Effector memory CD4-positive, alpha-beta T cell (primary cell): ENCODE measurements around the gene KLHL33.

ENCODE experiments used
- DNase-seq, 3 donors: peaks; one replicate each; pipeline ENCODE4 v3.0.0-alpha.2; 2020
- H3K27ac ChIP-seq: 2 replicates; pipeline ENCODE4 v1.7.0; 2013; ENCODE audit warnings: mild to moderate bottlenecking, low read length, moderate library complexity; ENCODE audit not compliant: insufficient read depth, poor library complexity, severe bottlenecking
- H3K27me3 ChIP-seq: replicated peaks from 2 replicates; pipeline ENCODE4 v1.7.0; 2013; ENCODE audit warnings: mild to moderate bottlenecking, low read length; ENCODE audit not compliant: insufficient read depth, control insufficient read depth, poor library complexity, severe bottlenecking
- H3K36me3 ChIP-seq: 2 replicates; pipeline ENCODE4 v1.7.0; 2013; ENCODE audit warnings: mild to moderate bottlenecking, low read length, moderate library complexity; ENCODE audit not compliant: control insufficient read depth, insufficient read depth
- H3K4me1 ChIP-seq: 2 replicates; pipeline ENCODE4 v1.7.0; 2013; ENCODE audit warnings: low read length, mild to moderate bottlenecking; ENCODE audit not compliant: control insufficient read depth, insufficient read depth, poor library complexity, severe bottlenecking
- H3K4me3 ChIP-seq: 2 replicates; pipeline ENCODE4 v1.7.0; 2013; ENCODE audit warnings: low read length, low read depth, mild to moderate bottlenecking; ENCODE audit not compliant: insufficient read depth, poor library complexity, severe bottlenecking
- H3K9me3 ChIP-seq: 2 replicates; pipeline ENCODE4 v1.7.0; 2013; ENCODE audit warnings: mild to moderate bottlenecking, low read length, moderate library complexity; ENCODE audit not compliant: control insufficient read depth
- total RNA-seq, 3 donors: gene quantifications; one replicate each; lab custom pipeline; 2026; lab: John Stamatoyannopoulos, UW

The KLHL33 gene
- total RNA-seq = 0 to 0.77 (median 0.17) reads per million in 3 donors

DNA sequence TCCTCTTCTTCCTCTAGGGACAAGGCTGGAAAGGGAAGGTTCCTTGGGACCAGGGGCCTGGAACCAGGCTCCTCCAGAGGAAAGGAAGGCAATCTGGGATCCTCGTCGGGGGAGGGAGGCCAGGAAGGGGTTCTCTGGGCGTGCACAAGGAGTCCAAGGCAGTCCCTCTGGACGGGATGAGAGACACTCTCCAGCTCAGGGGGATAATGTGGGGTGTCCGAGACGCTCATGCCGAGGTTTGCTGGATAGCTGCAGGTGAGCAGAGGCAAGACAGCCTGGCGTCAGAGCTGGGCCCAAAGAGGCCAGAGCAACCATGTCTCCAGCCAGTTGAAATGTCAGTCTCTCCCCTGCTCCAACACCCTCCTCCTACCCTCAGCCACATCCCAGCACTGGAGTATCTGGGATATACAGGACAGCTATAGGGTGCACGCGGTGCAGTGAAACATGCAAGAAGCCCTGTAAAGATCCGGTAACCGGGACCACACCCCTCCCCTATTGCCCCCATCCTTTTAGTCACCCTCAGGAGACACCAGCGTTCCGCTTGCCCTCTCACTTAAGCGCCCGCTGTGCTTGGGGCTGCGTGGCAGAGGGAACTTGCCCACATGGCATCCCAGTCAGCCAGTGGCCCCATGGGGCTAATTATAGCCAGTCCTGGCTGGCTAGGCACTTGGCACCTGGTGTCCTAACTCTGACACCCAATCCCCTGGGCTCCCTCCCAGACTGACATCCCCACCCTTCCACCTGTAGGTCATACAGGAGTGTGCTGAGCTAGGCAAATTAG lies at the start of gene KLHL33:
Gene KLHL33, minus strand, starts transcription at position 585 of the 781 bp plus-strand sequence. Its CDS starts 355 bp downstream, at position 230.
- no peak within 1 kb of the TSS for H3K4me3 ChIP-seq
- H3K27ac ChIP-seq = no peak within 1 kb of the TSS
- no peak for DNase-seq
- no peaks in the 10 kb centered on the region for H3K4me1 ChIP-seq
- no peaks in the 10 kb centered on the region for H3K9me3 ChIP-seq
- no peaks in the 10 kb centered on the region for H3K27me3 ChIP-seq
- no peaks in the 10 kb centered on the region for H3K36me3 ChIP-seq

DNA sequence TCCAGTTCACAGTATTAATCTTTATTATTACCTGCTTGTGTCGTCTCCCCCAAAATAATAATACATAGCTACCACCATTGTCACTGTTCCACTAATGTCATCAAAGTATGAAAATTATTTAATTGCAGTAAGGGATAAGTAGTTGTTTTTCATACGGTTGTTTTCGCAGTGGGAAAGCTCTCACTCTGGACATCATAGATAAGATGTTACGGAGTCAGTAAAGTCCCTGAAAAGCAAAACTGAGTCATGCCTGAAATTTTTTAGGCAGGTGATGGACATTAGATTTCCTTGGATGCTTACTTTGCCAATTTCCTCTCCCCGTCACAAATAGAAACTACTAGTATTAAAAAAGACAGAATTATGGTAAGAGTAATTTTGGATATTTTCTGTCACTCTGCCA lies 46.4 kb upstream of the KLHL33 start:
- Histone ChIP-seq H3K36me3 (no peaks in the 10 kb centered on the region), H3K4me1 (peaks cover 26% of the 10 kb centered on the region), H3K27me3 (no peaks in the 10 kb centered on the region), H3K9me3 (no peaks in the 10 kb centered on the region), H3K4me3 (no peak overlapping the region), H3K27ac (no peak overlapping the region)
- DNase-seq = no peak

GRCh38 chr14:20478894-20479293 lies 42.9 kb upstream of the KLHL33 start:
- H3K9me3 ChIP-seq = no peaks in the 10 kb centered on the region
- peaks cover 51% of the 10 kb centered on the region for H3K4me1 ChIP-seq
- H3K27ac ChIP-seq = no peak overlapping the region

DNA sequence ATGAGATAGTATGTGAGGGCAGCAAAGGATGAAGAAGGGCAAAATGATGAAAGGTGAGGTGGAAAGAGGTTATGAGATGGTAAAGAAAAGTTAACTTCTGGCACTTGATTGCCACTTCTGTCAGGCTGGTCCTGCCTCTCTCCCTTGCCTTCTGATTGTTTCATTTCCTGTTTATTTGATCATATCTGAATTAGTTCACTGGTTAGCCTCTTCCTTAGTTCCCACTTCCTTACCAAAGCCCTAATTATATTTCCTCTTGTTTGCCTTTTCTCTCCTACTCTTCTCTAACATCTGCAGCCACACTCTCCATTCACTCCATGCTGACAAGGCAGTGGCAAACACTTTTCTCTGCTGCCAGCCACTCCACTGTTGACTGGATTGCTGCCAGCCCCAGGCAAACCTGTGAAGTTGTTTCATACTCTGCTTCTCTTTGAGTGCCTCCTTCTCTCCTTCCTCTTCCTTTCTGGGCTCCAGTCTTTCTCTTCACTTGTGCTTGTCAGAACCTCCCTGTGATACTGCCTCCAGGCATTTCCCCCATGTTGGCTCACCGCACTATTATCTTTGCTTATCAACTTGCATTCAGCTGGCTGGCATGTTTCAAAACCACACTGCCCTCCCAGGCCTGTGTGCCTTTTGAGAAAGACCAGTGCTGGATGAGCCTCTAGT lies 41.4 kb upstream of the KLHL33 start:
- peak; percentile 11 to 26 (median 21) for DNase-seq

More at GRCh38 chr14:20478894-20479293, 42.9 kb upstream of the KLHL33 start:
- peaks cover 26% of the 10 kb centered on the region for H3K36me3 ChIP-seq
- no peak overlapping the region for H3K4me3 ChIP-seq
- DNase-seq = no peak
- no peaks in the 10 kb centered on the region for H3K27me3 ChIP-seq

DNA sequence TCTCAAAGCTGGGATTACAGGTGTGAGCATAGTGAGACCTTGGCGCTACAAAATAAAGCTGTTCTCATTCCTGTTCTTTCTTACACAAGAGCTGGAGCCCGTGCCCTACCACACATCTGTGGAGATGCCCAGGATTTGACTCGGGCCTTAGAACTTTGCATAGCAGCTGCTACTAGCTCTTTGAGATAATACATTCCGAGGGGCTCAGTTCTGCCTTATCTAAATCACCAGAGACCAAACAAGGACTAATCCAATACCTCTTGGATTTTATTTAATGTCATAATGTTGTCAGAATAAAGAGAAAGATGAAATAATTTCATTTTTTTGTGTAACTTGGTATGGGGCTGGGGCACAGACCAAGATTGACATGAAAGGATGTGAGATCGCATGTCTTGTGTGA lies 40.8 kb upstream of the KLHL33 start:
- H3K4me1 ChIP-seq = peaks cover 61% of the 10 kb centered on the region
- no peaks in the 10 kb centered on the region for H3K9me3 ChIP-seq
- no peaks in the 10 kb centered on the region for H3K27me3 ChIP-seq
- H3K27ac ChIP-seq = peak overlapping the region; percentile 66
- H3K4me3 ChIP-seq = peak overlapping the region; percentile 30
- DNase-seq = no peak
- H3K36me3 ChIP-seq = peaks cover 47% of the 10 kb centered on the region

More for the DNA sequence above, 41.4 kb upstream of the KLHL33 start:
- peaks cover 59% of the 10 kb centered on the region for H3K4me1 ChIP-seq
- H3K4me3 ChIP-seq = peak overlapping the region; percentile 30
- no peaks in the 10 kb centered on the region for H3K9me3 ChIP-seq
- H3K27ac ChIP-seq = peak overlapping the region; percentile 66
- H3K36me3 ChIP-seq = peaks cover 41% of the 10 kb centered on the region
- no peaks in the 10 kb centered on the region for H3K27me3 ChIP-seq

DNA sequence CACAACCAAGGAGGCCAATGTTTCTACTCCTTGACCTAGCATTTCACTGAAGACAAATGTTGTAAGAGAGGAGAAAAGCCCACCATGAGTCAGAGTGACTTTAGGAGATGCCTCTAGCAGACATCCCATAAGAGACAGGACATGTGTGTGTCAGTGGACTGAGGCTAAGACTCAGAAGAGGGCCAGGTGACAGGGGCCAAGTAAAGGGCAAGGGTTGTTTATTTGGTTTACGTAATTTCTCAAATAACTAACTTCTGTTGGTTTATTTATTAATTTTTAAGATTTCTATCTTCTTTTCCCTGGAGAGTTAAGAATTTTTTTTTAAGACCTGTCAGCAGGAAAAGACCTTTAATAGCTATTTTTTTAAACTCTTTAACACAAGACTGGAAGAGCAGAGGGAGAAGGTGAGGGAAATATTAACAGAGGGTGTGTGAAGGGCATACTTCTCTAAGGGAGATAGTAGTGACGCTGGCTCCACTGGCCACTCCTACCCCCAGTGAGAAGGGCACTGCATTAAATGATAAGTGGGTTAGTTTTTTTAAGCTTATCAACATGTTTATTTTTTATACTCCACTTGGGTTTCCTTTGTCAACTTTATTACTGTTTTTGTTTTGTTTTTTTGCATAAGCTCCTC lies 36.7 kb upstream of the KLHL33 start:
- H3K4me1 ChIP-seq = peaks cover 59% of the 10 kb centered on the region
- peak overlapping the region; percentile 30 for H3K27ac ChIP-seq
- H3K36me3 ChIP-seq = peaks cover 47% of the 10 kb centered on the region

DNA sequence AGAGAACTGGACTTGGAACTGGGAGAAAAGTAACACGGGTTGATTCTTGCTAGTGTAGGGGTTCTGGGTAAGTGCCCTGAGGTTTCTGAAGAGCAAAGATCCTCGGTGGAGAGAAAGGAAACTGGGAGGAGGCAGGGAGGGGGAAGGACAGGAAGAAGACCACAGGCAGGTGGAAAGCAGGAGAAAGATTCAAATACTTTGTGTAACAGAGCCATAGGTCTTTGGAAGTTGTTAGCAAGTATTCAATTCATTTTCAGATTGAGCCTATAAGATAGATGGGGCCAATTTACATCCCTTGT lies 34.6 kb upstream of the KLHL33 start:
- peak overlapping the region; percentile 83 for H3K27ac ChIP-seq
- peaks cover 38% of the 10 kb centered on the region for H3K36me3 ChIP-seq
- peaks cover 38% of the 10 kb centered on the region for H3K4me1 ChIP-seq
- H3K27me3 ChIP-seq = no peaks in the 10 kb centered on the region
- H3K9me3 ChIP-seq = no peaks in the 10 kb centered on the region
- no peak for DNase-seq
- peak overlapping the region; percentile 92 for H3K4me3 ChIP-seq

More for the DNA sequence above, 36.7 kb upstream of the KLHL33 start:
- no peak for DNase-seq
- H3K27me3 ChIP-seq = no peaks in the 10 kb centered on the region
- no peaks in the 10 kb centered on the region for H3K9me3 ChIP-seq
- H3K4me3 ChIP-seq = no peak overlapping the region

DNA sequence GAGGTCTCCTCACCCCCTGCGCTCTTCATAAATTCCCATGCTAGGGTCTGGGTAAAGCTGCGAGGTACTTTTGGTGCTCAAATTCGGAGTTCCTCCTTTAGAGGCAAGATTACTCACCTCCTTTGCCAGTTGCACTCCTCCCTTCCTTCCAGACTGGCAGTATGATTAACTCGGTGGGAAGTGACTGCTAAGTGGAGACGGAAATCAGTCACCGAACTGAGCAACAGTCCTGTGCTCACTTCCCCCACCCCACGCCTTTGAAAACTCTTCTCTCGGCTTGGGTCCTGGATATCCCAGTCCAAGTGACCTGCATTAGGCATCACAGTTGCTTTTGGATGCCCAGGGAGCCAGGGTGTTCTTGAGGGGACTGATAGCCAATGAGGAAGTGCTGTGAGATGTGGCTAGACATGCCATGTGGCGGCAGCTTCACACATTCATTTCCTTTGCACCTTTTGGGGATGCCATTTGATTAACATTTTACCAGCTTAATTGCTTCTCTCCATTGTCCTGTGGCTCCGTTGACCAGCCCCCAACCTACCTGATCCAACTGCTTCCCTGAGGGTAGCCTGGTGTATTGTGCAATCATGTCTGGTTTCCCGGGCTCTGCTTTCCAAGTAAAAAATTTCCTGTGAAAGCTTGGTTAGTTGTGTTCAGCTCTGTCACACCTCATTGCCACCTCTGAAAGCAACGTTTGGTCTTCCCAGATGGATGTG lies 34.1 kb upstream of the KLHL33 start:
- Histone ChIP-seq H3K27me3 (no peaks in the 10 kb centered on the region), H3K4me1 (peaks cover 34% of the 10 kb centered on the region), H3K9me3 (no peaks in the 10 kb centered on the region), H3K27ac (peak overlapping the region; percentile 83), H3K4me3 (peak overlapping the region; percentile 92), H3K36me3 (peaks cover 33% of the 10 kb centered on the region)
- DNase-seq = peak; percentile 27 to 50 (median 27)

DNA sequence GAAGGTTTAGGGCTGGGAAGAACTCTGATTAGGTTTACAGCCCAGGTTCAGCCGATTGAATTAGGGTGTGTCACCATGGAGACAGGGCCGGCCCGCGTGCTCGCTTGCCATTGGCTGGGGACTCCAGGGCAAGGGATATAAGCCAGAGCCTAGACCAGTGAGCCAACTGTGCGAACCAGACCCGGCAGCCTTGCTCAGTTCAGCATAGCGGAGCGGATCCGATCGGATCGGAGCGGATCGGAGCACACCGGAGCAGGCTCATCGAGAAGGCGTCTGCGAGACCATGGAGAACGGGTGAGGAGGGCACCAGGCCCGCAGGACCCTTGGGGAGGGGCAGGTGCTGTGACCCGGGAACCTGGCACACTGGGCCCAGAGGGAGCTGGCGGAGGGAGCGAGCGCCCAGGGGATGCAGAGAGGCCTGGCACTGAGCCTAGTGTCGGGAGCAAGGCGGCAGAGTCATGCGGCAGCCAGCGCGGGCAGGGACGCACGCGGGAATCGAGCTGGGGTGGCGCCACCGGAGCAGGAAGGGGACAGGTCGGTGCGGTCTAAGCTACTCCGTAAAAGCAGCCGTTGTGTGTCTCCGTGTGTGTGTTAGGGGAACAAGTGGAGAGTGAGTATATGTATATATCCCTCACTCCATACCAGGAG lies 33.4 kb upstream of the KLHL33 start, which contains the start of gene PNP:
Gene PNP, plus strand, starts transcription at position 165 of the 648 bp plus-strand sequence. Its CDS starts 119 bp downstream, at position 284.
- H3K36me3 ChIP-seq = peaks cover 26% of the 10 kb centered on the region
- no peaks in the 10 kb centered on the region for H3K27me3 ChIP-seq
- H3K27ac ChIP-seq = peak within 1 kb of the TSS; percentile 83
- H3K4me3 ChIP-seq = peak within 1 kb of the TSS; percentile 92
- H3K9me3 ChIP-seq = no peaks in the 10 kb centered on the region
- H3K4me1 ChIP-seq = peaks cover 27% of the 10 kb centered on the region
- DNase-seq = peak; percentile 80 to 85 (median 85)
